EL (cell line): Measurements from ENCODE around the gene HNF4A.
"Not testable (repeated sequence)": the region's sequence is repeated elsewhere in the genome, so short reads cannot be mapped to it uniquely, and the experiment has no call there.

ENCODE experiments used
- DNase-seq: peaks from one replicate; pipeline ENCODE4 v3.0.0-alpha.2; 2016

Gene HNF4A

GRCh38 chr20:44447827-44448419, 92.4 kb downstream of the HNF4A start:
- no peak for DNase-seq

GRCh38 chr20:44448753-44449546, 93.5 kb downstream of the HNF4A start:
- DNase-seq = peak; percentile 27

- DNase-seq = no peak
Observed at GRCh38 chr20:44449864-44450263, 94.4 kb downstream of the HNF4A start.

GRCh38 chr20:44450281-44450889, 94.9 kb downstream of the HNF4A start:
- DNase-seq = no peak

- DNase-seq = no peak
Observed at GRCh38 chr20:44450903-44451450, 95.5 kb downstream of the HNF4A start.

GRCh38 chr20:44454306-44454963, 98.9 kb downstream of the HNF4A start:
- DNase-seq = peak; percentile 14

- DNase-seq = no peak
Observed at GRCh38 chr20:44455126-44455525, 99.6 kb downstream of the HNF4A start.

GRCh38 chr20:44456611-44457010, 101.1 kb downstream of the HNF4A start:
- no peak for DNase-seq

GRCh38 chr20:44457016-44457415, 101.5 kb downstream of the HNF4A start:
- DNase-seq = no peak

GRCh38 chr20:44459271-44459670, 103.8 kb downstream of the HNF4A start:
- no peak for DNase-seq

- peak; percentile 31 for DNase-seq
Observed at GRCh38 chr20:44460795-44461141, 105.3 kb downstream of the HNF4A start.

- no peak for DNase-seq
Observed at GRCh38 chr20:44461142-44461802, 105.8 kb downstream of the HNF4A start.

GRCh38 chr20:44461803-44462174, 106.3 kb downstream of the HNF4A start:
- no peak for DNase-seq

- DNase-seq = no peak
Observed at GRCh38 chr20:44463466-44463865, 108.0 kb downstream of the HNF4A start.

- no peak for DNase-seq
Observed at GRCh38 chr20:44464514-44464913, 109.0 kb downstream of the HNF4A start.

- no peak for DNase-seq
Observed at GRCh38 chr20:44465001-44465560, 109.6 kb downstream of the HNF4A start.

- DNase-seq = no peak
Observed at GRCh38 chr20:44467289-44467883, 111.9 kb downstream of the HNF4A start.

GRCh38 chr20:44468044-44468782, 112.7 kb downstream of the HNF4A start:
- no peak for DNase-seq

GRCh38 chr20:44470327-44470726, 114.8 kb downstream of the HNF4A start:
- no peak for DNase-seq

GRCh38 chr20:44471481-44471882, 116.0 kb downstream of the HNF4A start:
- peak; percentile 40 for DNase-seq

GRCh38 chr20:44472283-44472682, 116.8 kb downstream of the HNF4A start:
- DNase-seq = not testable (repeated sequence)

GRCh38 chr20:44475372-44475693, 119.8 kb downstream of the HNF4A start:
- DNase-seq = no peak
